Keratinocyte (primary cell): ENCODE results near the gene PLAAT2. TPM values are rescaled to one million over a fixed set of nuclear protein-coding genes. Genes with fewer than 3 reads are reported as not detected.

Experiments used
- DNase-seq: peaks from one replicate; pipeline ENCODE4 v3.0.0-alpha.2; 2011; ENCODE audit warnings: low read depth, missing footprints, low spot score
- FAIRE-seq: peaks from 2 replicates; lab custom pipeline; 2011; peaks lifted over from hg19 to GRCh38; lab: Jason Lieb, UNC
- H2AFZ ChIP-seq: 2 replicates; pipeline ENCODE4 v1.6.0; 2012; ENCODE audit warnings: low read length, control low read depth, inconsistent platforms; ENCODE audit not compliant: control insufficient read depth
- H3K27ac ChIP-seq: 2 replicates; pipeline ENCODE4 v1.5.1; 2011; ENCODE audit warnings: low read length; ENCODE audit not compliant: control insufficient read depth, insufficient read depth
- H3K27me3 ChIP-seq: 3 replicates; pipeline ENCODE4 v1.6.0; 2011; ENCODE audit warnings: low read length; ENCODE audit not compliant: control insufficient read depth, insufficient read depth; ENCODE audit errors: extremely low read depth
- H3K36me3 ChIP-seq, 2 experiments: 2 replicates in 1 of 2; 3 replicates in 1 of 2; pipeline ENCODE4 v1.5.1; 2011; ENCODE audit warnings: low read length in 2 of 2, mild to moderate bottlenecking in 1 of 2; ENCODE audit not compliant: control insufficient read depth in 2 of 2, insufficient read depth in 2 of 2; ENCODE audit errors: extremely low read depth in 1 of 2
- H3K4me1 ChIP-seq: 3 replicates; pipeline ENCODE4 v1.5.1; 2011; ENCODE audit warnings: low read length; ENCODE audit not compliant: control insufficient read depth, insufficient read depth; ENCODE audit errors: extremely low read depth
- H3K4me2 ChIP-seq: 3 replicates; pipeline ENCODE4 v1.6.0; 2011; ENCODE audit warnings: low read depth, low read length; ENCODE audit not compliant: control insufficient read depth, insufficient read depth; ENCODE audit errors: extremely low read depth
- H3K4me3 ChIP-seq, 3 experiments: fragments of 200-600 bp in 1 of 3; sonication (generic) in 1 of 3; 2 replicates in 2 of 3; 3 replicates in 1 of 3; pipeline ENCODE4 v1.5.1; 2011 to 2016; ENCODE audit warnings: low read length in 3 of 3, mild to moderate bottlenecking in 3 of 3, control low read depth in 2 of 3, inconsistent platforms in 1 of 3, low read depth in 1 of 3, mixed read lengths in 1 of 3, mixed run types in 1 of 3, moderate library complexity in 1 of 3; ENCODE audit not compliant: control insufficient read depth in 2 of 3, insufficient read depth in 2 of 3; ENCODE audit errors: extremely low read depth in 1 of 3
- H3K79me2 ChIP-seq: 2 replicates; pipeline ENCODE4 v1.6.0; 2012; ENCODE audit warnings: low read length; ENCODE audit not compliant: control insufficient read depth, insufficient read depth
- H3K9ac ChIP-seq: 3 replicates; pipeline ENCODE4 v1.6.0; 2011; ENCODE audit warnings: low read length; ENCODE audit not compliant: control insufficient read depth, insufficient read depth; ENCODE audit errors: extremely low read depth
- H3K9me1 ChIP-seq: 3 replicates; pipeline ENCODE4 v1.6.0; 2011; ENCODE audit warnings: low read length; ENCODE audit not compliant: control insufficient read depth, insufficient read depth; ENCODE audit errors: extremely low read depth
- H3K9me3 ChIP-seq: 2 replicates; pipeline ENCODE4 v1.5.1; 2012; ENCODE audit warnings: low read depth, low read length; ENCODE audit not compliant: control insufficient read depth
- H4K20me1 ChIP-seq: 3 replicates; pipeline ENCODE4 v1.6.0; 2011; ENCODE audit warnings: low read length; ENCODE audit not compliant: control insufficient read depth, insufficient read depth; ENCODE audit errors: extremely low read depth
- EZH2 ChIP-seq: IDR thresholded peaks from one replicate; pipeline ENCODE4 v1.6.1; 2012; ENCODE audit warnings: inconsistent platforms, mild to moderate bottlenecking, low read length, moderate library complexity
- dilution Hi-C: fragments of 300-500 bp; cut with MboI; formaldehyde crosslinking; loops from one replicate; pipeline ENCODE4 v1.7.0; 2020; ENCODE audit warnings: low sequenced_read_pairs; ENCODE audit not compliant: extremely low pct_ligation_motif_present
- polyA plus RNA-seq, 5 experiments: library from polyadenylated mRNA; depleted of rRNA in 3 of 5; stranded (reverse) in 3 of 5; stranded (forward) in 1 of 5; unstranded in 1 of 5; fragments of >200 nt; gene quantifications; 1 replicate in 1 of 5; 2 replicates in 3 of 5; 3 replicates in 1 of 5; pipeline versions ENCODE4 v1.2.1 to v1.2.3, GENCODE V29; 2011 to 2012; ENCODE audit warnings: missing spikeins in 2 of 5, low read depth in 1 of 5, low replicate concordance in 1 of 5
- TF ChIP-seq, protein P1 (sequence below), 3 experiments: IDR thresholded peaks in 1 of 3; conservative IDR thresholded peaks in 1 of 3; optimal IDR thresholded peaks in 1 of 3; 2 replicates in 2 of 3; 3 replicates in 1 of 3; pipeline versions ENCODE3 to v1.5.1; 2011; ENCODE audit warnings: low read length in 3 of 3, mild to moderate bottlenecking in 3 of 3, moderate library complexity in 2 of 3, control low read depth in 1 of 3, inconsistent platforms in 1 of 3; ENCODE audit not compliant: insufficient read depth in 2 of 3; ENCODE audit errors: extremely low read depth in 1 of 3

PLAAT2 gene
- polyA plus RNA-seq, 1 donor (not counting 4 experiments of a cell fraction or from before 2014, with no cell fraction given): 0.29 TPM

DNA sequence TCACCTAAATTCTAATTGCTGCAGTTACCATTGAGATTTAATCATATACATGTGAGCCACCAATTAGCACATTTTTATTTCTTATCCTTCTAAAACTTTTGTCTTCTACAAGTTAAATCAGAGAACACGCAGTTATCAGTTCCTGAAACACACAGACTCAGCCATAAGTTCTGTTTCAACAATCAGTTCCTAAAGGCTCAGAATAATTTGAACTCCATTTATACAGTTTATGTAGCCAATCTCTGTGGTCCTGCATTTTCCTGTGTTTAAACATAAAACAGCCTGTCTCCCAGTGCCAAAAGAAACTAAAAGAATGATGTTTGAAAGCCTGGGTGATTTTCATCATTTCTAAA is 48.2 kb upstream of the PLAAT2 start:
- TF ChIP-seq, protein P1, sequence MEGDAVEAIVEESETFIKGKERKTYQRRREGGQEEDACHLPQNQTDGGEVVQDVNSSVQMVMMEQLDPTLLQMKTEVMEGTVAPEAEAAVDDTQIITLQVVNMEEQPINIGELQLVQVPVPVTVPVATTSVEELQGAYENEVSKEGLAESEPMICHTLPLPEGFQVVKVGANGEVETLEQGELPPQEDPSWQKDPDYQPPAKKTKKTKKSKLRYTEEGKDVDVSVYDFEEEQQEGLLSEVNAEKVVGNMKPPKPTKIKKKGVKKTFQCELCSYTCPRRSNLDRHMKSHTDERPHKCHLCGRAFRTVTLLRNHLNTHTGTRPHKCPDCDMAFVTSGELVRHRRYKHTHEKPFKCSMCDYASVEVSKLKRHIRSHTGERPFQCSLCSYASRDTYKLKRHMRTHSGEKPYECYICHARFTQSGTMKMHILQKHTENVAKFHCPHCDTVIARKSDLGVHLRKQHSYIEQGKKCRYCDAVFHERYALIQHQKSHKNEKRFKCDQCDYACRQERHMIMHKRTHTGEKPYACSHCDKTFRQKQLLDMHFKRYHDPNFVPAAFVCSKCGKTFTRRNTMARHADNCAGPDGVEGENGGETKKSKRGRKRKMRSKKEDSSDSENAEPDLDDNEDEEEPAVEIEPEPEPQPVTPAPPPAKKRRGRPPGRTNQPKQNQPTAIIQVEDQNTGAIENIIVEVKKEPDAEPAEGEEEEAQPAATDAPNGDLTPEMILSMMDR (optimal IDR thresholded peaks at IDR 0.05 in 1 of 3, IDR thresholded peaks at IDR 0.05 in 1 of 3, conservative IDR thresholded peaks at IDR 0.05 in 1 of 3; ENCODE audit: extremely low read depth in 1 of 3, insufficient read depth in 2 of 3, low read length in 3 of 3): no peak
- no peak for TF ChIP-seq EZH2
- no peak overlapping the region for H3K27ac ChIP-seq
- no peaks in the 10 kb centered on the region for H3K36me3 ChIP-seq
- H3K27me3 ChIP-seq: peaks cover 9% of the 10 kb centered on the region
- H3K79me2 ChIP-seq: no peaks in the 10 kb centered on the region
- no peaks in the 10 kb centered on the region for H3K9me1 ChIP-seq
- H3K4me1 ChIP-seq: no peaks in the 10 kb centered on the region
- H3K4me3 ChIP-seq: no peak overlapping the region
- H4K20me1 ChIP-seq: no peaks in the 10 kb centered on the region
- no peak for DNase-seq
- no peak for FAIRE-seq
- no peak overlapping the region for H3K9ac ChIP-seq
- H3K4me2 ChIP-seq: no peak overlapping the region
- dilution Hi-C loops: no loop called here
- H3K9me3 ChIP-seq: no peaks in the 10 kb centered on the region
- no peak overlapping the region for H2AFZ ChIP-seq

GRCh38 chr11:63610604-63611394 is 47.6 kb upstream of the PLAAT2 start:
- no peaks in the 10 kb centered on the region for H3K79me2 ChIP-seq
- no peaks in the 10 kb centered on the region for H3K4me1 ChIP-seq
- no peaks in the 10 kb centered on the region for H3K9me3 ChIP-seq
- no peak overlapping the region for H3K4me2 ChIP-seq
- dilution Hi-C loops: no loop called here
- no peak overlapping the region for H3K4me3 ChIP-seq
- no peaks in the 10 kb centered on the region for H3K9me1 ChIP-seq
- no peaks in the 10 kb centered on the region for H4K20me1 ChIP-seq
- FAIRE-seq: no peak
- H2AFZ ChIP-seq: no peak overlapping the region
- no peak overlapping the region for H3K9ac ChIP-seq
- no peaks in the 10 kb centered on the region for H3K36me3 ChIP-seq
- DNase-seq: no peak
- peaks cover 9% of the 10 kb centered on the region for H3K27me3 ChIP-seq
- H3K27ac ChIP-seq: no peak overlapping the region
- TF ChIP-seq EZH2: no peak
- TF ChIP-seq, protein P1 (optimal IDR thresholded peaks at IDR 0.05 in 1 of 3, IDR thresholded peaks at IDR 0.05 in 1 of 3, conservative IDR thresholded peaks at IDR 0.05 in 1 of 3; ENCODE audit: extremely low read depth in 1 of 3, insufficient read depth in 2 of 3, low read length in 3 of 3): no peak
